T-helper 17 cell (primary cell): ENCODE data around the gene COG3. TPM values are rescaled to one million over a fixed set of nuclear protein-coding genes. Genes with fewer than 3 reads are reported as not detected.

Experiments
- ATAC-seq: fragments of 150-1000 bp; cut with Tn5 transposase; 2 replicates; pipeline ENCODE4 v1.10.0; 2021; ENCODE audit warnings: mild to moderate bottlenecking, moderate library complexity
- DNase-seq, 3 donors: peaks; one replicate each; pipeline versions ENCODE4 v3.0.0 to v3.0.0-alpha.2; 2020 to 2021
- H3K9me3 ChIP-seq: one replicate; pipeline ENCODE4 v1.7.0; 2013; ENCODE audit warnings: low read length, mild to moderate bottlenecking; ENCODE audit not compliant: control insufficient read depth, poor library complexity, severe bottlenecking
- H3K27ac Mint-ChIP-seq: one replicate; pipeline ENCODE4 v1.8.0; 2022; ENCODE audit warnings: mild to moderate bottlenecking, moderate library complexity, mixed read lengths
- H3K27me3 Mint-ChIP-seq: one replicate; pipeline ENCODE4 v1.8.0; 2022; ENCODE audit warnings: mixed read lengths
- H3K36me3 Mint-ChIP-seq: one replicate; pipeline ENCODE4 v1.8.0; 2022; ENCODE audit warnings: low read depth, mixed read lengths
- H3K4me1 Mint-ChIP-seq: one replicate; pipeline ENCODE4 v1.8.0; 2022; ENCODE audit warnings: mild to moderate bottlenecking, mixed read lengths
- H3K4me3 Mint-ChIP-seq: one replicate; pipeline ENCODE4 v1.8.0; 2022; ENCODE audit warnings: mild to moderate bottlenecking, moderate library complexity, mixed read lengths
- total RNA-seq, 4 donors: library from RNA in 2 of 4; stranded (reverse) in 2 of 4; gene quantifications; one replicate each; pipeline ENCODE4 v1.2.3 and lab custom pipeline; 2022 to 2026

The COG3 gene
- total RNA-seq, 2 donors from 2014 or later: 42.5 to 50.8 TPM

GRCh38 chr13:45527699-45528462, 63.1 kb downstream of the COG3 start:
- H3K27ac Mint-ChIP-seq: no peak overlapping the region

GRCh38 chr13:45529758-45530157, 65.0 kb downstream of the COG3 start:
- Mint-ChIP-seq H3K4me1 (peaks cover 6% of the 10 kb centered on the region), H3K36me3 (peaks cover 15% of the 10 kb centered on the region), H3K27me3 (no peaks in the 10 kb centered on the region), H3K27ac (peak overlapping the region; percentile 62), H3K4me3 (no peak overlapping the region)
- no peaks in the 10 kb centered on the region for H3K9me3 ChIP-seq
- ATAC-seq (no peak), DNase-seq (no peak)

More at GRCh38 chr13:45527699-45528462, 63.1 kb downstream of the COG3 start:
- H3K9me3 ChIP-seq: no peaks in the 10 kb centered on the region
- Mint-ChIP-seq H3K4me1 (peaks cover 7% of the 10 kb centered on the region), H3K4me3 (no peak overlapping the region), H3K36me3 (peaks cover 11% of the 10 kb centered on the region), H3K27me3 (no peaks in the 10 kb centered on the region)
- DNase-seq (no peak), ATAC-seq (no peak)

GRCh38 chr13:45534604-45535003, 69.9 kb downstream of the COG3 start:
- no peak overlapping the region for H3K4me3 Mint-ChIP-seq
- DNase-seq: no peak
- peak overlapping the region; percentile 69 for H3K27ac Mint-ChIP-seq
- peaks cover 7% of the 10 kb centered on the region for H3K4me1 Mint-ChIP-seq
- H3K27me3 Mint-ChIP-seq: no peaks in the 10 kb centered on the region
- ATAC-seq: no peak
- H3K9me3 ChIP-seq: no peaks in the 10 kb centered on the region
- H3K36me3 Mint-ChIP-seq: peaks cover 14% of the 10 kb centered on the region

- no peaks in the 10 kb centered on the region for H3K9me3 ChIP-seq
- no peak for ATAC-seq
Observed at GRCh38 chr13:45536224-45536623, 71.5 kb downstream of the COG3 start.

GRCh38 chr13:45537516-45537915, 72.8 kb downstream of the COG3 start:
- Mint-ChIP-seq H3K4me1 (peaks cover 7% of the 10 kb centered on the region), H3K27ac (peak overlapping the region; percentile 57)
- DNase-seq: no peak

More at GRCh38 chr13:45536224-45536623, 71.5 kb downstream of the COG3 start:
- H3K4me3 Mint-ChIP-seq: no peak overlapping the region
- DNase-seq: no peak
- no peaks in the 10 kb centered on the region for H3K27me3 Mint-ChIP-seq
- H3K27ac Mint-ChIP-seq: peak overlapping the region; percentile 57
- H3K4me1 Mint-ChIP-seq: peaks cover 7% of the 10 kb centered on the region
- H3K36me3 Mint-ChIP-seq: peaks cover 10% of the 10 kb centered on the region

GRCh38 chr13:45538382-45538781, 73.6 kb downstream of the COG3 start:
- H3K4me3 Mint-ChIP-seq: no peak overlapping the region
- no peak for DNase-seq
- peak overlapping the region; percentile 57 for H3K27ac Mint-ChIP-seq
- peaks cover 5% of the 10 kb centered on the region for H3K36me3 Mint-ChIP-seq
- no peaks in the 10 kb centered on the region for H3K27me3 Mint-ChIP-seq
- H3K4me1 Mint-ChIP-seq: peaks cover 6% of the 10 kb centered on the region
- no peaks in the 10 kb centered on the region for H3K9me3 ChIP-seq
- ATAC-seq: no peak

More at GRCh38 chr13:45537516-45537915, 72.8 kb downstream of the COG3 start:
- H3K9me3 ChIP-seq: no peaks in the 10 kb centered on the region
- ATAC-seq: no peak
- no peak overlapping the region for H3K4me3 Mint-ChIP-seq
- H3K27me3 Mint-ChIP-seq: no peaks in the 10 kb centered on the region
- peaks cover 9% of the 10 kb centered on the region for H3K36me3 Mint-ChIP-seq

- ATAC-seq (no peak), DNase-seq (no peak)
- H3K27me3 Mint-ChIP-seq: no peaks in the 10 kb centered on the region
Observed at GRCh38 chr13:45540195-45540594, 75.5 kb downstream of the COG3 start.

GRCh38 chr13:45540864-45541263, 76.1 kb downstream of the COG3 start:
- Mint-ChIP-seq H3K4me1 (peaks cover 8% of the 10 kb centered on the region), H3K4me3 (no peak overlapping the region), H3K27ac (no peak overlapping the region), H3K36me3 (no peaks in the 10 kb centered on the region), H3K27me3 (no peaks in the 10 kb centered on the region)
- H3K9me3 ChIP-seq: no peaks in the 10 kb centered on the region
- DNase-seq: no peak
- ATAC-seq: no peak

More at GRCh38 chr13:45540195-45540594, 75.5 kb downstream of the COG3 start:
- peak overlapping the region; percentile 24 for H3K27ac Mint-ChIP-seq
- H3K9me3 ChIP-seq: no peaks in the 10 kb centered on the region
- H3K4me1 Mint-ChIP-seq: peaks cover 7% of the 10 kb centered on the region
- no peak overlapping the region for H3K4me3 Mint-ChIP-seq
- H3K36me3 Mint-ChIP-seq: no peaks in the 10 kb centered on the region

GRCh38 chr13:45541806-45542205, 77.1 kb downstream of the COG3 start:
- peaks cover 8% of the 10 kb centered on the region for H3K4me1 Mint-ChIP-seq

GRCh38 chr13:45542391-45542790, 77.7 kb downstream of the COG3 start:
- H3K9me3 ChIP-seq: no peaks in the 10 kb centered on the region
- peaks cover 6% of the 10 kb centered on the region for H3K4me1 Mint-ChIP-seq
- DNase-seq (no peak), ATAC-seq (no peak)
- peaks cover 2% of the 10 kb centered on the region for H3K27me3 Mint-ChIP-seq
- no peak overlapping the region for H3K27ac Mint-ChIP-seq
- no peaks in the 10 kb centered on the region for H3K36me3 Mint-ChIP-seq
- no peak overlapping the region for H3K4me3 Mint-ChIP-seq

More at GRCh38 chr13:45541806-45542205, 77.1 kb downstream of the COG3 start:
- H3K27ac Mint-ChIP-seq: no peak overlapping the region
- no peaks in the 10 kb centered on the region for H3K36me3 Mint-ChIP-seq
- ATAC-seq (no peak), DNase-seq (no peak)
- H3K9me3 ChIP-seq: no peaks in the 10 kb centered on the region
- H3K4me3 Mint-ChIP-seq: no peak overlapping the region
- no peaks in the 10 kb centered on the region for H3K27me3 Mint-ChIP-seq

GRCh38 chr13:45542878-45543277, 78.1 kb downstream of the COG3 start:
- peaks cover 6% of the 10 kb centered on the region for H3K27me3 Mint-ChIP-seq
- ATAC-seq (no peak), DNase-seq (no peak)
- H3K27ac Mint-ChIP-seq: no peak overlapping the region
- H3K36me3 Mint-ChIP-seq: no peaks in the 10 kb centered on the region
- peaks cover 6% of the 10 kb centered on the region for H3K4me1 Mint-ChIP-seq
- H3K9me3 ChIP-seq: no peaks in the 10 kb centered on the region
- H3K4me3 Mint-ChIP-seq: no peak overlapping the region

GRCh38 chr13:45544520-45544919, 79.8 kb downstream of the COG3 start:
- no peaks in the 10 kb centered on the region for H3K36me3 Mint-ChIP-seq
- H3K27ac Mint-ChIP-seq: no peak overlapping the region
- no peak for ATAC-seq

GRCh38 chr13:45545686-45546409, 81.1 kb downstream of the COG3 start:
- no peak for DNase-seq
- peaks cover 16% of the 10 kb centered on the region for H3K27me3 Mint-ChIP-seq
- H3K9me3 ChIP-seq: no peaks in the 10 kb centered on the region
- H3K4me3 Mint-ChIP-seq: no peak overlapping the region
- no peak for ATAC-seq
- H3K36me3 Mint-ChIP-seq: no peaks in the 10 kb centered on the region
- H3K27ac Mint-ChIP-seq: no peak overlapping the region
- H3K4me1 Mint-ChIP-seq: peaks cover 4% of the 10 kb centered on the region

More at GRCh38 chr13:45544520-45544919, 79.8 kb downstream of the COG3 start:
- DNase-seq: no peak
- Mint-ChIP-seq H3K4me3 (no peak overlapping the region), H3K27me3 (peaks cover 16% of the 10 kb centered on the region), H3K4me1 (peaks cover 4% of the 10 kb centered on the region)
- no peaks in the 10 kb centered on the region for H3K9me3 ChIP-seq
